Fibroblast of lung (primary cell): ENCODE data around the gene TREM1.

Experiments
- CTCF ChIP-seq, 2 donors: IDR thresholded peaks in 1 of 2; conservative IDR thresholded peaks in 1 of 2; 1 replicate in 1 of 2; 2 replicates in 1 of 2; pipeline ENCODE4 v1.5.1; 2011 to 2012; ENCODE audit warnings: low read length in 2 of 2, control low read depth in 1 of 2, inconsistent platforms in 1 of 2, low read depth in 1 of 2, mild to moderate bottlenecking in 1 of 2
- EZH2 ChIP-seq: IDR thresholded peaks from 2 replicates; pipeline ENCODE4 v1.5.1; 2012; ENCODE audit warnings: low read length, control low read depth, mild to moderate bottlenecking; ENCODE audit errors: missing control alignments

- TF ChIP-seq CTCF (conservative IDR thresholded peaks at IDR 0.05 in 1 of 2, IDR thresholded peaks at IDR 0.05 in 1 of 2; ENCODE audit: low read depth in 1 of 2, low read length in 2 of 2) (no peak), EZH2 (no peak)
These were observed 34.7 kb upstream of the TREM1 start for GRCh38 chr6:41321183-41321582.
